Activated T-cell treated with anti-CD3 and anti-CD28 coated beads, Interleukin-2, amount 50 U/mL, for 4 hours (primary cell): ENCODE data around the gene TTC34. TPM values are rescaled to one million over a fixed set of nuclear protein-coding genes. Genes with fewer than 3 reads are reported as not detected.
"Not testable (repeated sequence)": the region's sequence is repeated elsewhere in the genome, so short reads cannot be mapped to it uniquely, and the experiment has no call there.

Experiments
- ATAC-seq, 2 donors: fragments of 200-7000 bp; cut with Tn5 transposase; one replicate each; pipeline ENCODE4 v1.10.0; 2021
- DNase-seq: peaks from one replicate; pipeline ENCODE4 v3.0.0-alpha.2; 2020
- H3K27me3 Mint-ChIP-seq: one replicate; pipeline ENCODE4 v1.8.0; 2021; ENCODE audit warnings: low read depth, mixed read lengths
- H3K36me3 Mint-ChIP-seq: one replicate; pipeline ENCODE4 v1.8.0; 2022; ENCODE audit warnings: mixed read lengths; ENCODE audit not compliant: insufficient read depth
- H3K4me1 Mint-ChIP-seq: one replicate; pipeline ENCODE4 v1.8.0; 2021; ENCODE audit warnings: low read depth, mixed read lengths
- H3K4me3 Mint-ChIP-seq: one replicate; pipeline ENCODE4 v1.8.0; 2021; ENCODE audit warnings: mild to moderate bottlenecking, moderate library complexity, mixed read lengths
- H3K9me3 Mint-ChIP-seq: one replicate; pipeline ENCODE4 v1.8.0; 2021; ENCODE audit warnings: mixed read lengths
- total RNA-seq, 3 donors: library from RNA; stranded (reverse); gene quantifications; one replicate each; pipeline ENCODE4 v1.2.1, GENCODE V29; 2021

The TTC34 gene
- total RNA-seq, 3 donors from 2014 or later, result 0.56 to 0.82 (median 0.60) TPM

DNA sequence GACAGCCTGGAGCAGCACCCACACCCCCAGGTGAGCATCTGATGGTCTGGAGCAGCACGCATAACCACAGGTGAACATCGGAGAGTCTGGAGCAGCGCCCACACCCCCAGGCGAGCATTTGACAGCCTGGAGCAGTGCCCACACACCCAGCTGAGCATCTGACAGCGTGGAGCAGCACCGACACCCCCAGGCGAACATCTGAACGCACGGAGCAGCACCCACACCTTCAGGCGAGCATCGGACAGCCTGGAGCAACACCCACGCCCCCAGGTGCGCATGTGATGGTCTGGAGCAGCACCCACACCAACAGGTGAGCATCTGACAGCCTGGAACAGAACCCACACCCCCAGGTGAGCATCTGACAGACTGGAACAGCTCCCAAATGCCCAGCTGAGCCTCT, 49.6 kb downstream of the TTC34 start:
- H3K27me3 Mint-ChIP-seq, H3K4me3 Mint-ChIP-seq, H3K9me3 Mint-ChIP-seq, DNase-seq, H3K36me3 Mint-ChIP-seq, H3K4me1 Mint-ChIP-seq, ATAC-seq: not testable (repeated sequence)

DNA sequence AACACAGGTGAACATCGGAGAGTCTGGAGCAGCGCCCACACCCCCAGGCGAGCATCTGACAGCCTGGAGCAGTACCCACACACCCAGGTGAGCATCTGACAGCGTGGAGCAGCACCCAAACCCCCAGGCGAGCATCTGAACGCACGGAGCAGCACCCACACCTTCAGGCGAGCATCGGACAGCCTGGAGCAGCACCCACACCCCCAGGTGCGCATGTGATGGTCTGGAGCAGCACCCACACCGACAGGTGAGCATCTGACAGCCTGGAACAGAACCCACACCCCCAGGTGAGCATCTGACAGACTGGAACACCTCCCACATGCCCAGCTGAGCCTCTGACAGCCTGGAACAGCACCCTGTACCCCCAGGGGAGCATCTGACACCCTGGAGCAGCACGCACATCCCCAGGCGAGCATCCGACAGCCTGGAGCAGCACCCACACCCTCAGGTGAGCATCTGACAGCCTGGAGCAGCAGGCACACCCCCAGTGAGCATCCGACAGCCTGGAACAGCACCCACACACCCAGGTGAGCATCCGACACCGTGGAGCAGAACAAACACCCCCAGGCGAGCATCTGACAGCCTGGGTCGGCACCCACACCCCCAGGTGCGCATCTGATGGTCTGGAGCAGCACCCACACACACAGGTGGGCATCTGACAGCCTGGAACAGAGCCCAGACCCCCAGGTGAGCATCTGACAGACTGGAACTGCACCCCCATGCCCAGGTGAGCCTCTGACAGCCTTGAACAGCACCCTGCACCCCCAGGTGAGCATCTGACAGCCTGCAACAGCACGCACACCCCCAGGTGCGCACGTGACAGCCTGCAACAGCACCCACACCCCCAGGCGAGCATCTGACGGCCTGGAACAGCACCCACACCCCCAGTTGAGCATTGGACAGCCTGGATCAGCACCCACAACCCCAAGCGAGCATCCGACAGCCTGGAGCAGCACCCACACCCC, 50.4 kb downstream of the TTC34 start:
- H3K4me1 Mint-ChIP-seq, H3K9me3 Mint-ChIP-seq, DNase-seq, H3K36me3 Mint-ChIP-seq, H3K27me3 Mint-ChIP-seq, ATAC-seq, H3K4me3 Mint-ChIP-seq: not testable (repeated sequence)

DNA sequence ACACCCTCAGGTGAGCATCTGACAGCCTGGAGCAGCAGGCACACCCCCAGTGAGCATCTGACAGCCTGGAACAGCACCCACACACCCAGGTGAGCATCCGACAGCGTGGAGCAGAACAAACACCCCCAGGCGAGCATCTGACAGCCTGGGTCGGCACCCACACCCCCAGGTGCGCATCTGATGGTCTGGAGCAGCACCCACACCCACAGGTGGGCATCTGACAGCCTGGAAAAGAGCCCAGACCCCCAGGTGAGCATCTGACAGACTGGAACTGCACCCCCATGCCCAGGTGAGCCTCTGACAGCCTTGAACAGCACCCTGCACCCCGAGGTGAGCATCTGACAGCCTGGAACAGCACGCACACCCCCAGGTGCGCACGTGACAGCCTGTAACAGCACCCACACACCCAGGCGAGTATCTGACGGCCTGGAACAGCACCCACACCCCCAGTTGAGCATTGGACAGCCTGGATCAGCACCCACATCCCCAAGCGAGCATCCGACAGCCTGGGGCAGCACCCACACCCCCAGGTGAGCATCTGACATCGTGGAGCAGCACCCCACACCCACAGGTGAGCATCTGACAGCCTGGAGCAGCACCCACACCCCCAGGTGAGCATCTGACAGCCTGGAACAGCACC, 51.3 kb downstream of the TTC34 start:
- not testable (repeated sequence) for ATAC-seq, DNase-seq, H3K27me3 Mint-ChIP-seq, H3K4me1 Mint-ChIP-seq, H3K9me3 Mint-ChIP-seq, H3K36me3 Mint-ChIP-seq, H3K4me3 Mint-ChIP-seq

DNA sequence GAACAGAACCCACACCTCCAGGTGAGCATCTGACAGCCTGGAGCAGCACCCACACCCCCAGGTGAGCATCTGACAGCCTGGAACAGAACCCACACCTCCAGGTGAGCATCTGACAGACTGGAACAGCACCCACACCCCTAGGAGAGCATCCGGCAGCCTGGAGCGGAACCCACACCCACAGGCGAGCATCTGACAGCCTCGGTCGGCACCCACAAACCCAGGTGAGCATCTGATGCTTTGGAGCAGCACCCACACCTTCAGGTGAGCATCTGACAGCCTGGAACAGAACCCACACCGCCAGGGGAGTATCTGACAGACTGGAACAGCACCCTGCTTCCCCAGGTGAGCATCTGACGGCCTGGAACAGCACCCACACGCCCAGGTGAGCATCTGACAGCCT, 52.9 kb downstream of the TTC34 start:
- H3K4me3 Mint-ChIP-seq, H3K9me3 Mint-ChIP-seq, DNase-seq, ATAC-seq, H3K4me1 Mint-ChIP-seq, H3K27me3 Mint-ChIP-seq, H3K36me3 Mint-ChIP-seq: not testable (repeated sequence)

- not testable (repeated sequence) for H3K4me3 Mint-ChIP-seq, H3K36me3 Mint-ChIP-seq, DNase-seq, ATAC-seq, H3K9me3 Mint-ChIP-seq, H3K27me3 Mint-ChIP-seq, H3K4me1 Mint-ChIP-seq
Measured at GRCh38 chr1:2694796-2695195, 106.7 kb downstream of the TTC34 start.

DNA sequence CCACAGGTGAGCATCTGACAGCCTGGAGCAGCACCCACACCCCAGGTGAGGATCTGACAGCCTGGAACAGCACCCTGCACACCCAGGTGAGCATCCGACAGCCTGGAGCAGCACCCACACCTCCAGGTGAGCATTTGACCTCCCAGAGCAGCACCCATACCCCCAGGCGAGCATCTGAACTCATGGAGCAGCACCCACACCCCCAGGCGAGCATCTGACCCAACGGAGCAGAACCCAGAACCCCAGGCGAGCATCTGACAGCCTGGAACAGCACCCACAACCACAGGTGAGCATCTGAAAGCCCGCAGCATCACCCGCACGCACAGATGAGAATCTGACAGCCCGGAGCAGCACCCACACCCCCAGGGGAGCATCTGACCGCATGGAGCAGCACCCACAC, 111.3 kb downstream of the TTC34 start:
- H3K9me3 Mint-ChIP-seq, H3K4me1 Mint-ChIP-seq, H3K36me3 Mint-ChIP-seq, H3K27me3 Mint-ChIP-seq, ATAC-seq, H3K4me3 Mint-ChIP-seq: not testable (repeated sequence)
- peak; percentile 35 for DNase-seq

- not testable (repeated sequence) for H3K4me3 Mint-ChIP-seq
Measured at GRCh38 chr1:2688336-2688665, 113.2 kb downstream of the TTC34 start.

DNA sequence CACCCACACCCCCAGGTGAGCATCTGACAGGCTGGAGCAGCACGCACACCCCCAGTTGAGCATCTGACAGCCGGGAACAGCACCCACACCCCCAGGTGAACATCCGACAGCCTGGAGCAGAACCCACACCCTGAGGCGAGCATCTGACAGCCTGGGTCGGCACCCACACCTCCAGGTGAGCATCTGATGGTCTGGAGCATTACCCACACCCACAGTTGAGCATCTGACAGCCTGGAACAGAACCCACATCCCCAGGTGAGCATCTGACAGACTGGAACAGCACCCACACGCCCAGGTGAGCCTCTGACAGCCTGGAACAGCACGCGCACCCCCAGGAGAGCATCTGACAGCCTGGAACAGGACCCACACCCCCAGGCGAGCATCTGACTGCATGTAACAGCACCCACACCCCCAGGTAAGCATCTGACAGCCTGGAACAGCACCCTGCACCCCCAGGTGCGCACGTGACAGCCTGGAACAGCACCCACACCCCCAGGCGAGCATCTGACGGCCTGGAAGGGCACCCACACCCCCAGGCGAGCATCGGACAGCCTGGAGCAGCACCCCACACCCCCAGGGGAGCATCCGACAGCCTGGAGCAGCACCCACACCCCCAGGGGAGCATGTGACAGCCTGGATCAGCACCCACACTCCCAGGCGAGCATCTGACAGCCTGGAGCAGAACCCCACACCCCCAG, 113.7 kb downstream of the TTC34 start:
- not testable (repeated sequence) for H3K4me3 Mint-ChIP-seq, H3K9me3 Mint-ChIP-seq, ATAC-seq, H3K36me3 Mint-ChIP-seq, H3K4me1 Mint-ChIP-seq
- DNase-seq, result peak; percentile 24
- H3K27me3 Mint-ChIP-seq, result peaks cover 17% of the 10 kb centered on the region

More at GRCh38 chr1:2688336-2688665, 113.2 kb downstream of the TTC34 start:
- H3K9me3 Mint-ChIP-seq, H3K4me1 Mint-ChIP-seq, H3K36me3 Mint-ChIP-seq, DNase-seq, ATAC-seq: not testable (repeated sequence)
- H3K27me3 Mint-ChIP-seq, result peaks cover 16% of the 10 kb centered on the region

DNA sequence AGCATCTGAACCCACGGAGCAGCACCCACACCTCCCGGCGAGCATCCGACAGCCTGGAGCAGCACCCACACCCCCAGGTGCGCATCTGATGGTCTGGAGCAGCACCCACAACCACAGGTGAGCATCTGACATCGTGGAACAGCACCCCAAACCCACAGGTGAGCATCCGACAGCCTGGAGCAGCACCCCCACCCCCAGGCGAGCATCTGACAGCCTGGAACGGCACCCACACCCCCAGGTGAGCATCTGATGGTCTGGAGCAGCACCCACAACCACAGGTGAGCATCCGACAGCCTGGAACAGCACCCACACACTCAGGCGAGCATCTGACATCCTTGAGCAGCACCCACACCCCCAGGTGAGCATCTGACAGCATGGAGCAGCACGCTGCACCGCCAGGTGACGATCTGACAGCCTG, 114.3 kb downstream of the TTC34 start:
- not testable (repeated sequence) for H3K4me3 Mint-ChIP-seq
- DNase-seq, result peak; percentile 21
- H3K27me3 Mint-ChIP-seq, result peaks cover 17% of the 10 kb centered on the region

GRCh38 chr1:2686091-2686863, 115.2 kb downstream of the TTC34 start:
- H3K36me3 Mint-ChIP-seq, H3K4me3 Mint-ChIP-seq, ATAC-seq, H3K9me3 Mint-ChIP-seq, H3K4me1 Mint-ChIP-seq, DNase-seq: not testable (repeated sequence)
- peaks cover 17% of the 10 kb centered on the region for H3K27me3 Mint-ChIP-seq

More for the DNA sequence above, 114.3 kb downstream of the TTC34 start:
- H3K9me3 Mint-ChIP-seq, H3K36me3 Mint-ChIP-seq, H3K4me1 Mint-ChIP-seq, ATAC-seq: not testable (repeated sequence)

GRCh38 chr1:2685671-2686070, 115.8 kb downstream of the TTC34 start:
- not testable (repeated sequence) for H3K9me3 Mint-ChIP-seq, DNase-seq, H3K36me3 Mint-ChIP-seq, H3K4me3 Mint-ChIP-seq, H3K4me1 Mint-ChIP-seq, ATAC-seq
- H3K27me3 Mint-ChIP-seq, result peaks cover 17% of the 10 kb centered on the region

- H3K4me3 Mint-ChIP-seq, H3K9me3 Mint-ChIP-seq, H3K36me3 Mint-ChIP-seq, DNase-seq, ATAC-seq, H3K4me1 Mint-ChIP-seq: not testable (repeated sequence)
- H3K27me3 Mint-ChIP-seq, result peaks cover 17% of the 10 kb centered on the region
Measured at GRCh38 chr1:2684878-2685277, 116.6 kb downstream of the TTC34 start.

- peak; percentile 42 for DNase-seq
- not testable (repeated sequence) for H3K4me3 Mint-ChIP-seq, H3K9me3 Mint-ChIP-seq, H3K36me3 Mint-ChIP-seq, H3K4me1 Mint-ChIP-seq, ATAC-seq
- H3K27me3 Mint-ChIP-seq, result peaks cover 17% of the 10 kb centered on the region
Measured at GRCh38 chr1:2684000-2684399, 117.5 kb downstream of the TTC34 start.

DNA sequence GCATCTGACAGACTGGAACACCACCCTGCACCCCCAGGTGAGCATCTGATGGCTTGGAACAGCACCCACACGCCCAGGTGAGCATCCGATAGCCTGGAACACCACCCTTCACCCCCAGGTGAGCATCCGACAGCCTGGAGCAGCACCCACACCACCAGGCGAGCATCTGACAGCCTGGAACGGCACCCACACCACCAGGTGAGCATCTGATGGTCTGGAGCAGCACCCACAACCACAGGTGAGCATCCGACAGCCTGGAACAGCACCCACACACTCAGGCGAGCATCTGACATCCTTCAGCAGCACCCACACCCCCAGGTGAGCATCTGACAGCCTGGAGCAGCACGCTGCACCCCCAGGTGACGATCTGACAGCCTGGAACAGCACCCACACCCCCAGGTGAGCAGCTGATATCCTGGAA, 118.2 kb downstream of the TTC34 start:
- peaks cover 17% of the 10 kb centered on the region for H3K27me3 Mint-ChIP-seq
- DNase-seq, ATAC-seq, H3K36me3 Mint-ChIP-seq, H3K4me1 Mint-ChIP-seq, H3K4me3 Mint-ChIP-seq, H3K9me3 Mint-ChIP-seq: not testable (repeated sequence)
